Superior temporal gyrus (tissue), 1 donor: ENCODE measurements around the gene EXOC3L1.
A peak's percentile ranks its signal among the peaks of the same experiment; 100 is the strongest.

Experiments used
- DNase-seq: peaks from one replicate; pipeline ENCODE4 v3.0.0-alpha.2; 2016; ENCODE audit errors: extremely low spot score

Gene EXOC3L1

DNA sequence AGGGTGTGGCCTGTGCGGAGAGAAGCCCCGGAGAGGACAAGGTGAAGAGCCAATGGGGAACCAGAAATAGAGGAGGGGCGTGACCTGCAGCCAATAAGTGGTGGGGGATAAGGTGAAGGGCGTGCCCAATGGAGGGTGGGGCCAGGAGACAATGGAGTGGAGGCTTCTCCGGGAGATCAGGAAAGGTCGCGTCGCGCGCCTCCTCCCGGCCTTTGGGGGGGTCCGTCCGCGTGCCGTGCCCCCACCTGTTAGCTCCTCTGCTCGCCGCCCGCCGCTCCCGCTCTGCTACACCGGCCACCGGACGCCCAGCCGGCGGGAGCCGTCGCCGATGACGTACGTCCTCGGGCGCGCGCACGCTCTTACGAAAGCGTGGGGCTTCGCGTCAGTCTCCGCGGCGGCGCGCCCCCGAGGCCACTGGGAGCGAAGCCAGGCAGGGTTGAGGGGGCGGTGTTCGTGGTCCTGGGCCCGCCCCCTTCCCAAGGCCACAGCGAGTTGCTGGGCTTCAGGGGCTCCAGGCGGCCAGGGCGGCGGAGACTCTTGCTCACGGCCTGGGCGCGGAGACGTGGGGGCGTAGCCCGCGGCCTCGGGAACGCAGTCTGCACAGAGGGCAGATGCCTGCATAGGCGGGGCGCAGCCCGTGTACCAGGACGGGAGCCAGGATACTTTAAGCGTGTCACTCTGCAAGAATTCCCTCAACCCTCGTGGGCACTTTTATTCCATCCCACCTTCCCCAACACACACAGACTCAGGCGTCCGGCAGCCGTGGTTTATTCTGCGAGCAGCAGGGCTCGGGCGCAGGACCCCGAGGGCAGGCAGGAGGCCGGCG lies 6.1 kb downstream of the EXOC3L1 start, which contains the start of gene MATCAP1:
MATCAP1 (minus strand) TSS at position 337 of the 826 bp plus-strand sequence. CDS start 3,353 bp downstream, outside the sequence.
- peak; percentile 97 for DNase-seq

DNA sequence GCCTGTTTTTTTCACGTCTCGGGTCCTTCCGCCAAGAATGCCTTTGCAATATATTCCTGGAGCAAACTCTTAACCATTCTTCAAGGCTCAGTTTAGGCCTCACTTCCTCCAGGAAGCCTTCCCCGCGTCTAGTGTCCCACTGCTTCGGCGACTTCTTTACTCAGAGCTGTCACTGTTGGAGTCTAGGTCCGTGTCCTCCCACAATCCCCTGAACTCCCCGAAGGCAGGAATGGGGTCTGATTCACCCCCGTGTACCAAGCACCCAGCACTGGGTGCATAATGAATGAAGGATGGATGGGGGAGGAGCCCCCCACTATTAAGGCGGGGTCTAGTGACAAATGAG lies 6.7 kb downstream of the EXOC3L1 start:
- no peak for DNase-seq

DNA sequence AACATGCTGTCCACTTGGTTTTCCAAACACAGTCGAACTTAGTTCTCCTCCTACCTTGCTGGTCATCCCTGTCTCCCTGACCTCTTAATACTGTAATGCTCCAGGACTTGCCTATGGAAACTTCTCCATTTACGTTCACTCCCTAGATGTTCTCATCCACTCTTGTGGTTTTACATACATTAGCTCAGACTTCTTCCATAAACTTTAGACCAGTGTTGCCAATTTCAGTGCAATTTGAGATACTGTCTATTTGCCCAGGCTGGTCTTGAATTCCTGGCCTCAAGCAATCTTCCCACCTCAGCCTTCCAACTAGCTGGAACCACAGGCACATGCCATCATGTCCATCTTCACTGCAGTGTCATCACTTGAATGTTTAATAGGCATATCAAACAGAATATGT lies 7.6 kb downstream of the EXOC3L1 start:
- no peak for DNase-seq

DNA sequence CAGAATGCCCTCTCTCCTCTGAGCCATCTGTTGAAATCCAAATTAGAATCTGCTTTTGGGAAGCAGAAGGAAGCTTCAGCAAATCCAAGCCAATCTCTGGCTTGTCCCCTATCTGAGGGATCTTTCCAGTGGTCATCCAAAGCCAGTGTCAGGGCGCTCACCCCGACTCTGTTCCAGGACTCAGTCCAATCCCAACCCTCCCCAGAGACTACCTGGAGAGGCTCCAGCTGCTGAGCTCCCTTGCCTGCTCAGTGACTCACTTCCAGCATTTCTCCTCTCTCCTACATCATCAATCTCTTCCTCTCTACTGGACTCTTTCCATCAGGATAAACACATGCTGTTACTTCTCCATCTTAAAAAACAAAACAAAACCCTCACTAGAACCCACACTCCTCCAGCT lies 8.6 kb downstream of the EXOC3L1 start:
- DNase-seq: peak; percentile 28

DNA sequence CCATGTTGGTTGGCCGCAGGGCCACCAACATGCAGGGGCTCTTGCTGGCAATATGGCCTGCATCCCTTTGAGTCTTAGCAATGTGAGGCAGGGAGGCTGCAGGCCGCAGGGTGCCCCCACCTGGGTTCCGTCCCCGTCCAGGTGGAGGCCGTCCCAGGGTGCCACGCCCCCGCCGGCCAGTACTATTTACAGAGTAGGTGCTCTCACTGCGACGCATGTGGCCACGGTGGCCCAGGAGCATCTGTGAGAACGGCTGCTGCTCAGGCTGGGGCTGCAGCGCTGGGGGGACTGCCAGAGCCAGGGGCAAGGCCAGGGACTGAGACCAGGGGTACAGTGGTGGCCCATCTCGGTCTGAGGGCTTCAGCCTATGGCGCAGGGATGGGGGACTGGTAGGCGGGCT lies 9.8 kb downstream of the EXOC3L1 start:
- no peak for DNase-seq

DNA sequence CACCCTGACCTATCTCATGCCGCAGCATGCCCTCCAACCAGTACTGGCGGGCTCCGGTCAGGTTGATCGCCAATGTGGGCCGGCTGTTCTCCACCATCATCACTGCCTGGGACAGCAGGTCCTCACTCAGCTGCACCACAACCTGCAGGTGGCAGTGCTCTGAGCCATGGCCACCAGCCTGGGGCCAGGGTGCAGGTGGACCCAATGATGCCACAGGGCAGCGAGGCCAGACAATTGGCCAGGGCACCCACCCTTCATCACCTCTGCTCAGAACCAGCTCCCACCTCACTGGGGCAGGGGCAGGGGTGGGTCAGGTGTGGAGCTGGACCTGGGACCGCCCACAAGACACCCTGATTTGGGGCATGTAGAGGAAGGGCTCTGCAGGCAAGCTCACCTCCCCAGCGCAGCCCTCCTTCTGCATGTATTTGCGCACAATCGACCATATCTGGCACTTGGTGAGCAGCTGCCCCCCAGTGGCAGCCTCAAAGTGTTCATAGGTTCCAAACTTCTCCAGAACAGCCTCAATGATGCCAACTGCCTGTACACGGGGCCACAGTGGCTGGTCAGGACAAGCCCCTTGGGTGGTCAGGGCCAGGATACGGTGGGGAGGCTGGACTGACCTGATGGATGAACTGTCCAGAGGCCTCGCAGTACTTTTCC lies 10.4 kb downstream of the EXOC3L1 start:
- no peak for DNase-seq

DNA sequence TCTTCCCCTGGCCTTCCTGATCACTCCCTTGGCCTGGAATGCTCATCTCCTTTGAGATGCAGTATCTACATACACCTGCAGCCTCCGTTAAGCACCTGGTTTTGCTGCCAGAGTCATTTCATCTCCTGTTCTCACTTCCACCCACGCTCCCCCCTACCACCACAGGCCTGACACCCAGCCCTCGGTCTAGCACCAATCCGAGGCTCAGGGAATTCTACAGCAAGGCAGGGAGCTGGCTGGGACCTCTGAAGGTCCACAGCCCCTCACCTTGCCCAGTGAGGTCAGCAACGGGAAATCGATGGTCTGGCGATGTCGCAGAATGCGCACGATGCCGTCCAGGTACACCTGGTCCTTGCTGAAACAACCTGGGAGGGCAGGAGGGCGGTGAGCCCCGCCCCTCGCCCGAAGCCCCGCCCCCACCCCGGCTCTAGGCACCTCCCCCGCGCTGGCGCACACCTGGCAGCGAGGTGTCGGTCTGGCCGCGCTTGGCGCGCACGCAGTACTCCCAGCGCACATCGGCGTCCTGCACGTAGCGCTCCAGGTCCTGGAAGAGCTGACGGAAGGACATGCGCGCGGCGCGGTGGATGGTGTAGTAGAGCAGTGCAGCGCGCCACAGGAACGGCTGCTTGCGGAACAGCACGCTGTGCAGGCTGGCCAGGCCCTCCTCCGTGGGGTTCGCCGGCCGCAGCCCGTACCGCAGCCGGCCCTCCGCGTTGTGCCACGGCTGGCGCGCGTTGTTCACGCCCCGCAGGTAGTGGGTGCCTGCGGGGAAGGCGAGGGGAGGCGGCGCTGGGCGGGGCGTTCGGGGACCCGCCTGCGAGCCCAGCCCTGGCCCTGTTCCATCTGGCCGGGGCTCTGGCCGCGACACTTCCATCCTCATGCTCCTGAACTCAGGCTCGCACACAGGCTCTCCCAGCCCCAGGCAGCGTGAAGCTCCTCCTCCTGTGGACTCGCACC lies 11.9 kb downstream of the EXOC3L1 start:
- no peak for DNase-seq

DNA sequence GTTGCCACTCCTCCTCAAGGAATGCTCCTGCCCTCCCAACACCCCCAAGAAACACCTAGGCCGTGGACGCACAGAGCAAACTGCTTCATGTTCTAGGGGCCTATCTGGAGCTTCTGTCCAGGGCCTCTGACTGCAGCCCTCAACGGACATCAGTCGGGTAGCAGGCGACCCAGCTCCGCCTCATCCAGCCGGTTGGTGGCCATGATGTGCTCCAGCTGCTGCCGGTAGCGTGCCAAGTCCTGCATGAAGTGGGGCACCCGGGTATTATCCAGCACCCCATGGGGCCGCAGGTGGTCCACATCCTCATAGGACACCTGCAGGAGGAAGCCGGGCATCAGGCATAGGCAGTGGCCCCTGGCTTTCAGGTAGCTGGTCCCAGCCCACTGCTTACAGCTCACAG lies 13.3 kb downstream of the EXOC3L1 start:
- no peak for DNase-seq

DNA sequence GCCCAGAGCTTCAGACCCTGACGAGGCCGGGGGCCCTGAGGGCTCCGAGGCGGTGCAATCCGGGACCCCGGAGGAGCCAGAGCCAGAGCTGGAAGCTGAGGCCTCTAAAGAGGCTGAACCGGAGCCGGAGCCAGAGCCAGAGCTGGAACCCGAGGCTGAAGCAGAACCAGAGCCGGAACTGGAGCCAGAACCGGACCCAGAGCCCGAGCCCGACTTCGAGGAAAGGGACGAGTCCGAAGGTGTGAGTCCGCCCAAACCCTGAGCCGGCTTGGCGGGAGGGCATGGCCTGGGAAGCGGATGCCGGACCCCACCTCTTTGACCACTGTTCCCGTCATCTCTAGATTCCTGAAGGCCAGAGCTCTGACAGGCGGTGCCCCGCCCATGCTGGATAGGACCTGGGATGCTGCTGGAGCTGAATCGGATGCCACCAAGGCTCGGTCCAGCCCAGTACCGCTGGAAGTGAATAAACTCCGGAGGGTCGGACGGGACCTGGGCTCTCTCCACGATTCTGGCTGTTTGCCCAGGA lies 15.2 kb downstream of the EXOC3L1 start:
- DNase-seq: no peak

DNA sequence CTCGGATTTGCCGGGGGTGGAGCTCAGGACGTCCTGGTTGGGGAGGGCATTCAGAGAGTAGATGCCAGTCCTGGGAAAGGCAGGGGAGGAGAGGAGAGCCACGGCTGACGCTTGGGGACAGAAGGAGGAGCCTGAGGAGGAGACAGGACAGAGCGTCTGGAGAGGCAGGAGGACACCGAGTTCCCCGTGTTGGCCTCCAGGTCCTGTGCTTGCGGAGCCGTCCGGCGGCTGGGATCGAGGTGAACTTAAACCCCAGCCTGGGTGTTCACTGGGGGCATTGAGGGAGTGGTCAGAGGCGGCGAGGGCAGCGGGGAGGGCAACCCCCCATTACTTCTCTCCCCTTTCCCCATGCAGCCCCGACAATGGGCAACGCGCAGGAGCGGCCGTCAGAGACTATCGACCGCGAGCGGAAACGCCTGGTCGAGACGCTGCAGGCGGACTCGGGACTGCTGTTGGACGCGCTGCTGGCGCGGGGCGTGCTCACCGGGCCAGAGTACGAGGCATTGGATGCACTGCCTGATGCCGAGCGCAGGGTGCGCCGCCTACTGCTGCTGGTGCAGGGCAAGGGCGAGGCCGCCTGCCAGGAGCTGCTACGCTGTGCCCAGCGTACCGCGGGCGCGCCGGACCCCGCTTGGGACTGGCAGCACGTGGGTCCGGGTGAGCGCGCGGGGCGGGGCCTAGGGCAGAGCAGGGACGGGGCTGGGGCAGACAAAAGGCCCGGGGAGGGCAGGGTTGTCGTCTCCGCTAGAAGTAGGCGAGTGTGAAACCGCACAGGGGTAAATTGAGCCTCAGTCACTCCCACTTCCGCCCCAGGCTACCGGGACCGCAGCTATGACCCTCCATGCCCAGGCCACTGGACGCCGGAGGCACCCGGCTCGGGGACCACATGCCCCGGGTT lies 15.9 kb downstream of the EXOC3L1 start:
- peak; percentile 73 for DNase-seq

DNA sequence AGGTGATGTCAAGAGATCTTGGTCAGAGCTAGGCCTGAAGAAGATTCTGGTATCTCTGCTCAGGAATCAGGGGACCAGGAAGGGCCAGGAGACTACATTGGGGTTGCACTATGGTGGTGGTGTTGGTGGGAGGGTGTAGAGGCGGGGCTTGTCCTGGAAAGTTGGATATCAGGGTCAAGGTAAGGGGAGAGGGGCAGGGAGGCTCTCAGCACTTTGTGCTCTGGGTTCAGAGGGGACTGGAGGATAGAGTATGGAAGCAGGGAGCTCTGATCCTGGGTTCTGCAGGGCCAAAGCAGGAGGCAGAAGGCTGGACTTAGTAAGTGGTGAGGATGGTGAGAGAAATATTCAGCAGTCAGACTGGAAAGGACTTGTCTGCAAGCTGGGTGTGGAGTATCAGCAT lies 16.6 kb downstream of the EXOC3L1 start:
- DNase-seq: no peak

DNA sequence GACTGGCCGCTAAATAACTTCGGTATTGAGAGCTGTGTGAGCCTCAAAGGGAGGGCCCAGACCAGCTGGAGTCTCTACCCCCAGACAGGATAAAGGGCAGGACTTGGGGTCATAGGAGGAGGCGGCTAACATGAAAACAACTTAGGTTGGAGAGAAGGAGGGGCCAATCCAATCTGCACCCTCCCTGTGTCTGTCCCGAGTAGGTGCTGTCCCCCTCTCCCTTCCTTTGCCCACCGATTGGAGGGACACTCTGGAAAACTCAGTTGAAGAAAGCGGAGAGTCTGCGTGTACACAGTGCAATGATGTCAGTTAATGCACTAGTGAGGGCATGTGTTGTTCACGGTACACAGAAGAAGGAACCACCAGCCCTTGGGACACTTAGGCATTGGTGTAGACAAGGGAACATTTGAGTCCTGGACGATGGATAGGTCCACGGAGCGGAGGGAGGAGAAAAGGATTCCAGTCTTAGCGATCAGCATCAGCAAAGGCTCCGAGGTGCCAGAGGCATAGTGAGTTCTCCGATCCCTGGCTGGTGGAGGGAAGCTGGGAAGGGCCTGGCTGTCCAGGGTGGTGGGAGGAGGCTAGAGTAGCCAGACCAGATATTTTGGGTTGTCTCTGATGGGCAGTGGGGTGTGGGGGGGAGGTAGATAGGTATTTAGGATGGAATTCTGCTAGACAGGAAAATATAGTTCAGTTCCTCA lies 18.8 kb downstream of the EXOC3L1 start:
- no peak for DNase-seq

DNA sequence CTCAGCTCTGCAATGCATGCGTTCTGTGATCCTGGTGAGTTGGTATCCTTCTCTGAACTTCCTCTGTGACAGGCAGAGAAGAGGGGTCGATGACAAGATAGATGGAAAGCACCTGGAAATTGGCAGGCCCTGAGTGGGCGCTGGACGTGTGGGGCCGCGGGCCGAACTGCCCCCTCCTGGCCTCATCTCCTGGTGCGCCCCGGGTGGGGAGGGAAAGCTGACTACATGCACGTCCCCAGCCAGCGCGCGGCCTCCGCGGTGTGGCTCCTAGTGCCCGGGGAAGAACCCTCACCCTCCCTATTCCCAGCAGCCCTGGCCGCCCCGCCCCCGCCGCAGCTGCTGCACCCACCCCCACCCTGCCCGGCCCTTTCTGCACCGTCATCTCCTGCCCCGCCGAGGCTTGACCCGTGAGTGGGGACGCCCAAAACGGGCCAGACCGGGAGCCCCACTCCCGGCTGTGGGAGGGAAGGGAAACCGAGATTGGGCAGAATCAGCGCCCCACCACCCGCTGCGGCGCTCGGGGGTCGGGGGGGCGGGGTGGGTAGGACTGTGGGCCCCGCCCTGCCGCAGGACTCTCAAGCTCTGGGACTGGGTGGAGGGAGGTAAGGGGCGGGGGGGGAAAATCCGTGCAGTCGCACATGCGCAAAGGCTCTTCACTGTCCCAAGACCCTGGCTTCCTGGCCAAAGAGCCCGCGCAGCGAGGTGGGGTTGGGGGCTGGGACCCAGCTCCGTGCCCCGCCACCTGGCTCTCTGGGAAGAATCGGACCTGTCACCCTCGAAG lies 19.6 kb downstream of the EXOC3L1 start, which contains the start of gene NOL3:
NOL3 (plus strand) TSS at position 371 of the 781 bp plus-strand sequence.
- no peak for DNase-seq

DNA sequence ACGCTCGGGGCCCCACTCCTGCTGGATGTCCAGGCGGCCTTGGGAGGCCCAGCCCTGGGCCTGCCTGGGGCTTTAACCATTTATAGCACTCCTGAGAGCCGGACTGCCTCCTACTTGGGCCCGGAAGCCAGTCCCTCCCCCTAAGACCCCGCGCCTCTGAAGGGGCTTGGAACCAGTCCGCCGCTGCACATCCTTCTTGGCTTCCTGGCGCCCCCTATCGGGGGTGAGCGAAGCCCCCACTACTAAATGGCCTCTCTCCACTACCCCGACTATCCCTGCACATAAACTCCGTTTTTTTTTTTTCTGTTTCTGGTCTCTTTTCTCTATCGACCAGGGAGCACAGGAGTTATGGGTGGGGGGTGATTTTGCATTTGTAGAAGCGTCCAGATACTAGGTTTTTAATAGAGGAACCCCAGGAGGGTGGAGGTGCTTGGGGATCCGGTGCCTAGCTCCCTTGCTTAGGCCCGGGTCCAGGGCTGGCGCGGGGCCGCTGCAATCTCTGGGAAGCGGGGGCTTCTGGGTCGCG lies 20.2 kb downstream of the EXOC3L1 start:
- peak; percentile 49 for DNase-seq

DNA sequence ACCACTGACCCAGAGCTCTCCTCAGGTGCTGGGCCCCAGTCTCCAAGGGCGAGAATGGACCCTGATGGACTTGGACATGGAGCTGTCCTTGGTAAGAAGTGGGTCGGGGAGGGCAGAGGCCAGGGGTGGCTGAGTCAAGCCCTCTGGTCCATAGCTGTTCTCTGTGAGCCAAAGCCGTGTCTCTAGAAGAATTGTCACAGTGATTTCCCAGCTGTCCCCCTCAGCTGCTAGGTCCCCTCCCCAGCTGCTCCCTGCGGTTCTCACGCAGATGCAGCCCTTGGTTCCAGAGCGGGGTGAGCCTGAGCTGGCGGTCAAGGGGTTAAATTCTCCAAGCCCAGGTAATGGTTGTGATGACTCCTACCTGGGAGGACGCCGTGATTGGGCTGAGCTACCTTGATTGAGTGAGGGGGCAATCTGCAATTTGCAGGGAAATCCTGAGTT lies 20.9 kb downstream of the EXOC3L1 start:
- DNase-seq: no peak

DNA sequence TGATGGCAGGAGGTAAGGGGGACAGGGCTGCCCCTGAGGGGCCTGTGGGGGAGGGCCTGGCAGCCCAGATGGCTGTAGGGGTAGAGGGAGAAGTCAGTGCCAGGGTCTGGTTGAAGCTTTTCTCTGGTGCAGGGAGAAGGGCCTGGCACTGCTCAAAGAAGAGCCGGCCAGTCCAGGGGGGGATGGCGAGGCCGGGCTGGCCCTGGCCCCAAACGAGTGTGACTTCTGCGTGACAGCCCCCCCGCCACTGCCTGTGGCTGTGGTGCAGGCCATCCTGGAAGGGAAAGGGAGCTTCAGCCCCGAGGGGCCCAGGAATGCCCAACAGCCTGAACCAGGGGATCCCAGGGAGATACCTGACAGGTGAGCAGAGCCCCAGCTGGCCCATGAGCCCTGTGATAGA lies 22.3 kb downstream of the EXOC3L1 start:
- no peak for DNase-seq

DNA sequence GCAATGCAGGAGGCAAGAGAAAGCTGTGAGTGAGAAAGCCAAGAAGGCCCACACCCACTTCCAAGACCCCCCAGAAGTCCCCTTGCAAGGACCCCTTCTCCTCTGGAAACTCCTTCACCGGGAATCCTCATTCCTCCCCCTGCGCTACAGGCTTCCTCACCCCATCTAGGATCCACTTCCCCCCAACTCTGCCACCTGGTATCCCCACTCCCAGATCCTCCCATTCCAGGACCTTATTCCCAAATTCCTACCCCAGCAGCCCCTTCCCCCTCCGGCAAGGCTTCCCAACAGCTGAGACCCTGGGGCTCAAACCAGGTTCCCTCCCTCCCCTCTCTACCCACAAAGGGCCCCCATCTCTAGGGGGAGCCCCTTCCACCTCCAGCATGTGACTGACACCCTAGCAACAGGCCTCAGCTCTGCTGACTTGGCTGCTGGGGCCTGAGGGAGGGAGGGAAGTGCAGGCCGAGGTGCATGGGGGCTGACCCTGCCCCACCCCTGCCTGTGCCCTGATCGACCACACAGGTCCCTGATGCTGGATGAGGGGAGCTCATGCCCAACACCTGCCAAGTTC lies 23.3 kb downstream of the EXOC3L1 start:
- DNase-seq: no peak

DNA sequence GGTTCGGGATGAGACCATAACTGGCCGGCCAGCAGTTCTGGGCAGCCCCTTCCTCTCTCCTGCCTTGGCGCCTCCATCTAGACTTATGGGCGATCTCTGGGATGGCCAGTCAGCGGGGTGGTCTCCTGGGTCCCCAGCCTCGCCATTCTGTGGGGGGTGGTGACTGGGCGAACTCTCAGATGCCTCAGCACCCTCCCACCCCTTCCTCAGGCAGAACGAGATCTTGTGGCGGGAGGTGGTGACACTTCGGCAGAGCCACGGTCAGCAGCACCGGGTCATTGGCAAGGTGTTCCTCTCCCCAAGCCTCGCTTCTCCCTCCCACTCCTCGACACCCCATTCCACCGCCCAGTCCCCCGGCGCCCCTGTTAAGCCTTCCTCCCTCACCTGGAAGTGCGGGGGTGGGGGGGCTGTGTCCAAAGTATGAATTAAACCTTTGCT lies 23.8 kb downstream of the EXOC3L1 start:
- DNase-seq: no peak
